GF-D8 (cell line): Measurements from ENCODE around the gene ALDH6A1.
A peak's percentile ranks its signal among the peaks of the same experiment; 100 is the strongest.
"Not testable (repeated sequence)": the region's sequence is repeated elsewhere in the genome, so short reads cannot be mapped to it uniquely, and the experiment has no call there.

ENCODE experiments used
- DNase-seq: peaks from one replicate; lab custom pipeline; 2025; lab: John Stamatoyannopoulos, UW

Gene ALDH6A1

DNA sequence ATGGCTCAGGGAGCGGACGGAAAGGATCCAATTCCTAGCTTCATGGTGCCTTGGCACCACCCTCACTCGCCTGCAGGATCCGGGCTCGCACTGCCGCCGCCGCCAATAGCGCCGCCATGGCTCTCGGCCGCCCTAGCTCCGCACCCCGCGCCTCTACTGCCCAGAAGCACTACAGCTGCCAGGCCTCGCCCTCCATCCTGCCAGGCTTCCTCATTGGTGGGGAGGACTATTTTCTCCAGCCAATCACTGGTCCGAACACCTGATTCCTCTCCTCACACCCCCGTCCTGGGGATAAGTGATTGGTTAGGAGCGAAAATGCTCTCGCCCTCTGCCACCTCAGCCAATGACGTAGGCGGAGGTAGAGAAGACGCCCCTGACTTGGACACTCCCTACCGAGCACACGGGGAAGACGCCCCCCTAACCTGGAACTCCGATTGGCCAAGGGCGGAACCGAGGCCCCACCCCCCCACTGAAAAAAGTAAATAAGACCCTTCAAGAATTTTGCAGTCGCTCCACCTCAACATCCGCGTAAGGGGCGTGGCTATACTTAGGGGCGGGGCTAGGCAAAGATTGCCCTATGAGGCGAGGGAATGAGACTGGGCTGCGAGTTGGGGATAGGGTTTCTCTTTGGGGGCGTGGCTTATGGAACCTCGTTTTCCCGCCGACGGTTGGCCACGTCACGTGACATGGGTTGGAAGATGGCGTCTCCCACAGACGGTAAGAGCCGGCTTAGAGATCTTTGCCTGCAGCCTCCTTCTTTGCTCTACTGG, at the start of gene ALDH6A1, which contains the start of gene LIN52:
Gene ALDH6A1 (minus strand): TSS at position 177 of the 770 bp plus-strand sequence. CDS start 59 bp downstream, at position 118.
Gene LIN52 (plus strand): TSS at position 680 of the 770 bp plus-strand sequence. CDS start 19 bp downstream, at position 699.
- DNase-seq = peak; percentile 98

DNA sequence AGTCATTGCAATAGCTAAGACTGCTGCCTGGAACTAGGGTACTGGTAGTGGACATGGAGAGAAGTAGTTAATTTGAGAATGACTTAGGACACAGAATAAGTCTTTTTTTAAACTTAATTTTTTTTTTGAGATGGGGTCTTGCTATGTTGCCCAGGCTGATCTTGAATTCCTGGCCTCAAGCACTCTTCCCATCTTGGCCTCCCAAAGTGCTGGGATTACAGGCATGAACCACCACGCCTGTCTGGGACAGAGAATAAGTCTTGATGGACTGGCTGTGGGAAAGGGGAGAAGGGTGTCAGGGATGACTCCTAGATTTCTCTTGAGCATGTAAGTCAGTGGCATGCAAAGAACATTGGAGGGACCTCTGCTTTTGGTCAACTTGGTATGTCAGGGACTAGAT, 43.4 kb upstream of the ALDH6A1 start:
- no peak for DNase-seq

DNA sequence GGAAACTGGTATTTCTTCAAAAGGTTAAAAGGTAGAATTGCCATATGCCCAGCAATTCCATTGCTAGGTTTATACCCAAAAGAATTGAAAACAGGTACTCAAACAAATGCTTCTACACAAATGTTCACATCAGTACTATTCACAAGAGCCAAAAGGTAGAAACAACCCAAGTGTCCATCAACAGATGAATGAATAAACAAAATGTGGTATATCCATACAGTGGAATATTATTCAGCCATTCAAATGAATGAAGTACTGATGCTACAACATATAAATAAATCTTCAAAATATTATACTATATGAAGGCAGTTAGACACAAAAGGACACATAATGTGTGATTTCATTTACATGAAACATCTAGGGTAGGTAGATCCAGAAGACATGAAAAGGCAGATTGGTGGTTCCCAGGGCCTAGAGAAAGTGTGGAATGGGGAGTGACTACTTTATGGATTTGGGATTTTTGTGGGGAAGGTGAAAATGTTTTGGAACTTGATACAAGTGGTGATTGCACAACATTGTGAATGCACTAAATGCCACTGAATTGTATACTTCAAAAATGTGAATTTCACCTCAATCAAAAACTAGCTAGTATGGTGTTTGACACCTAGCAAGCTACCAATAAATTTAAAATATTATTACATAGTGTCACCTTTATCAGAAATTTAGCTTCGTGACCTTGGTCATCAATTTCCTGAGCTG, 42.2 kb upstream of the ALDH6A1 start:
- no peak for DNase-seq

DNA sequence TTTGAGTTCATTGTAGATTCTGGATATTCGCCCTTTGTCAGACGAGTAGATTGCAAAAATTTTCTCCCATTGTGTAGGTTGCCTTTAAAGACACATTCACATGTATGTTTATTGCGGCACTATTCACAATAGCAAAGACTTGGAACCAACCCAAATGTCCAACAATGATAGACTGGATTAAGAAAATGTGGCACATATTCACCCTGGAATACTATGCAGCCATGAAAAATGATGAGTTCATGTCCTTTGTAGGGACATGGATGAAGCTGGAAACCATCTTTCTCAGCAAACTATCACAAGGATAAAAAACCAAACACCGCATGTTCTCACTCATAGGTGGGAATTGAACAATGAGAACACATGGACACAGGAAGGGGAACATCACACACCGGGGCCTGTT, 41.2 kb upstream of the ALDH6A1 start:
- DNase-seq = not testable (repeated sequence)

DNA sequence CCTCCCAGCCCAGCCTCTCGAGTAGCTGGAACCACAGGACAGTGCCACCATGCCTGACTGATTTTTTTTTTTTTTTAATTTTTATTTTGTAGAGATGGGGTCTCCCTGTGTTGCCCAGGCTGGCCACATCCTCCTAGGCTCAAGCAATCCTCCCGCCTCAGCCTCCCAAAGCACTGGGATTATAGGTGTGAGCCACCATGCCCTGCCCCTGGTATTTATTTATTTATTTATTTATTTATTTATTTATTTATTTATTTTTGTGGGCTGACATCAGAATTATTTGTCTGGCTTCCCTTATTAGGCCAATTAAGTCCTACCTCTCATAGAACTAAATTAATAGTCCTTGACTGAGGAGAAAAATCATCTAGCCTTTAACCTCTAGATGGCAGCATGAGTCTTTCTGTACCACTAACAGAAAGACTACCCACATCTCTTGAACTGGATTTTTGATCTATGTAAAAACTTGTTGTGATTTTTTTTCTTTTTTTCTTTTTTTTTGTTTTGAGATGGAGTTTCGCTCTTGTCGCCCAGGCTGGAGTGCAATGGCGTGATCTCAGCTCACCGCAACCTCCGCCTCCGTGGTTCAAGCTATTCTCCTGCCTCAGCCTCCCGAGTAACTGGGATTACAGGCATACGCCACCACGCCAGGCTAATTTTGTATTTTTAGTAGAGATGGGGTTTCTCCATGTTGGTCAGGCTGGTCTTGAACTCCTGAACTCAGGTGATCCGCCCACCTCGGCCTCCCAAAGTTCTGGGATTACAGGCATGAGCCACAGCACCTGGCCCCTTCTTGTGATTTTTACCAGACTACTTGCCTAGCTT, 27.4 kb upstream of the ALDH6A1 start:
- DNase-seq = not testable (repeated sequence)

DNA sequence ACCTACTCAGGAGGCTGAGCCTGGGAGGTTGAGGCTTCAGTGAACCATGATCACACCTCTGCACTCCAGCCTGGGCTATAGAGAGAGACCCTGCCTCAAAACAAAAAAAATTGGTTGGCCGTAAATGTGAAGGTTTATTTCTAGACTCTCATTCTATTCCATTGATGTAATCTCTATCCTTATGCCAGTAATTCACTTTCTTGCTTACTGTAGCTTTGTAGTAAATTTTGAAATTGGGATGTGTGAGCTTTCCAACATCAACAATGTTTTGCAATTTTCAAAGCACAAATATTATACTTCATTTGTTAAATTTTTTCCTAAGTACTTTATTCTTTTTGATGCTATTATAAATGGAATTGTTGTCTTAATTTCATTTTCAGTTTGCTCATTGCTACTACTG, 25.1 kb upstream of the ALDH6A1 start:
- DNase-seq = no peak

DNA sequence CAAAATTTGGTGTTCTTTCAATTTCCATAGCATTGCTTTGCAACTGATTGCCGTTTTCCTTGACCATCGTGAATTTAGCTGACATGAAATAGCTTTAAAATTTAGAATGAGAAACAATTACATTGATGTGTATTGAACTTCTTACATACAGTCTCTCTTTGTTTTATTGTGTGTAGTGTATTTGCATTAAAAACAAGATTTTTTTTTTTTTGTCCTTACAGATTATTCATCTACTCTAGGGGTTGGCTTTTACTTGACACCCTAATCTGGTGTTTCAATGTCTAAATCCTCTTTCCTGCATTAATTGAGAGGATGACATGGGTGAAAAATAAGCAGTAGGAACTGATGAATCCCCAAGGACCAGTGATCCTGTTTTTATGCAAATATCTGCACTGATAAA, 21.1 kb upstream of the ALDH6A1 start:
- no peak for DNase-seq

DNA sequence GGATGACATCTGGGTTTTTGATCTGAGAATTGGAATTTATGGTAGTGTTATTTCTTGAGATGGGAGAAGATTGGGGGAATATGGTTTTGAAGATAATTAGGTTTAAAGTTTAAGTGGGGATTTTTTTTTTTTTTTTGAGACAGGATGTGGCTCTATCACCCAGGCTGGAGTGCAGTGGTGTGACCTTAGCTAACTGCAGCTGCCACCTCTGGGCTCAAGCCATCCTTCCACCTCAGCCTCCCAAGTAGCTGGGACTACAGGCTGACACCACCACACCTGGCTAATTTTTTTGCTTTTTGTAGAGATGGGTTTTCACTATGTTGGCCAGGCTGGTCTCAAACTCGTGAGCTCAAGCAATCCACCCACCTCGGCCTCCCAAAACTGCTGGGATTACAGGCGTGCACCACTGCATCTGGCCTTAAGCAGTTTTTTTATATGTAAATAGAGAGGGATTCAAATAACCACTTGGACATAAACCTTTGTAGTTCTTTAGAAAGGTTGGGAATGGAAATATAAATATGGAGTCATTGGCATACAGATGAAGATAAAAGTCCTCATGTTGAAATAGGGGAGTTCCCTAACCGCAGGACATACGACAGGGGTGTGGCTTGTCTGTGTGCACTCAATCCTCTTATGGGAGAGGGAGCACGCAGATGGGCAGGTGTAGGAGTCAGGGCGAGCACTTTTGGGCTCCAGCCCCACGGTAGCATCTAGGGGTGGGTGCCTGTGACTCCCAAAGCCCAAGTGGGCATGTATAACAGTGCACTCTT, 5.2 kb upstream of the ALDH6A1 start:
- no peak for DNase-seq

DNA sequence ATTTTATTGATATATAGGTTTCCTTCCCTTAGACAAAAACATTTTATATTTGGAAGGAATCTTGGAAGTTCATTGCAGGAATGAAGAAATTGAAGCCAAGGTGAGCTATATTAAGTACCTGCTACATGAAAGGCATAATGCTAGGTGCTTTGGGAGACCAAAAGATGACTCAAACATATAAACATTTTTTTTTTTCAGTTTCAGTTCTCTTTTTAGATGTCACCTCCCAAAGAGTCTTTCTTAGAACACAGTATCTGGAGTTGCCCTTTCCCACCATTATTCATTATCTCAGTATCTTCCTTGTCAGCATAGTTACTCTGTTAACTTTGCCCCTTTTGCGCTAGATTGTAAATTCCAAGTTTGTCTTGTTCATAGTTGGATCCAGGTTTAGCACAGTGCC, 1.6 kb upstream of the ALDH6A1 start:
- DNase-seq = no peak

DNA sequence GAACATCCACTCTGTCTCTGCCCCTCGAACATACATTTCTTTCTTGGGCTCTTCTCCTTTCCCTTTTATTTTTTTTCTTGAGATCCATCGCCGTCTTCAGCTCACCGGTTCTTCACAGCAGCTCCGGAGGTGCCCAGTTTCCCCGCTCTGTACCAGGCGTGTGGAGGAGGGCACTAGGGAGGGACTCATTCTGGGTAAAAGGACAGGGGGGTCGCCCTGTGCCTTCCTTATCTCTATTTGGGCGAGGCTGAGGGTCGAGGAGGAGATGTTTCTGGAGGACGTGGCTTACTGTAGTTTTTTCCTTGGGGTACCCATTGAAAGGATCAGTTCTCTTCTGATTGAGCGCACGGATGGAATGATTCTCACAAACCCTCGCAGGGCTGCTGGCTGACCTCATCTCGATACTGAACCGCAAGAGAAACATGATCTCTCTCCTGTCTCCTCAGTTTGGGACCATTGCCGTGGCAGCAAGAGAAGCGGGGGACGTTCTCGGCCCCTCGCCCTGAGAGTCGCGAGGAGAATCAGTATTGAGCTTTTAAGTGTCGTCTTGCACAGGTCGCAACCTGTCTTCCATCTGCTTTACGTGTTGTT, 889 bp upstream of the ALDH6A1 start:
- DNase-seq = no peak

DNA sequence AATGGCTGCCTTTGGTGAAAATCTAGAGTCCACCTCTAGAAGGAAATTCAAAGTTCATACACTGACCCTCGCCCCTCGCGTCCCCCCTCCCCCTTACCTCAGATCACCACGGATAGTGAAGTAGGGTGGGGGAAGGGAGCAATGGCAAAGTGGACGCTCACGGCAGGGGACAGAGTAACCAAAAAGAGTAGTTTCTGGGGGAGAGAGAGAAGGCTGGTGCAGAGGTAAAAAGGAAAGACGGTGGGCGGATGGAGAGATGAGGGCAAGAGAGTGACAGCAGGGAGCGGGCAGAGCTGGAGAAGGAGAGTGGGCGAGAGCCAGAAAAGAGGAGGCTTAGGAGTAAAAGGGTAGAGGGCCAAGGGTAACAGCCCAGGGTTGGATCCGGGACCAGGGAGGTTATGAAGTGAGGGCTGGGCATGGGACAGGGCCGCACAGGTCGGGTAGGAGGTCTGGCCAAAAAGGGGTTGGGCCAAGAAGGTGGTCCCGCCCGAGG, 423 bp downstream of the ALDH6A1 start:
- no peak for DNase-seq

DNA sequence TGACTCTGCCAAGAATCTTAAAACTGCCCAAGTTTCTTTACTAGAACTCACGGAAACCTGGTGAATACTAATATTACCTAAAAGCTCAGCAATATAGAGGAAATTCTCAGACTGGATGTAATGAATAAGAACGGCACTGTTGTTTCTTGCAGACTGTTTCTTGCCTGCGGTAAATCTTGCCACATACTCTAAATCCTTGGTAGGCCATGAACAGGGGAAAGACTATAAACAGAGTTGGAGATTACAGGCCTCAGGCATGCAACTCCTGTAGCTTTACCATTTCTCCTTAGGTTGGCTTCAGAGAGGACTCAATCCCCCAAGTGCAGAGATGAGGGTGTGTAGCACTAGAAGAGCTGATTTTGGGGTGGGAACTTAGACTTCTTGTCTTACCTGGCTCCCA, 1.1 kb downstream of the ALDH6A1 start:
- no peak for DNase-seq

DNA sequence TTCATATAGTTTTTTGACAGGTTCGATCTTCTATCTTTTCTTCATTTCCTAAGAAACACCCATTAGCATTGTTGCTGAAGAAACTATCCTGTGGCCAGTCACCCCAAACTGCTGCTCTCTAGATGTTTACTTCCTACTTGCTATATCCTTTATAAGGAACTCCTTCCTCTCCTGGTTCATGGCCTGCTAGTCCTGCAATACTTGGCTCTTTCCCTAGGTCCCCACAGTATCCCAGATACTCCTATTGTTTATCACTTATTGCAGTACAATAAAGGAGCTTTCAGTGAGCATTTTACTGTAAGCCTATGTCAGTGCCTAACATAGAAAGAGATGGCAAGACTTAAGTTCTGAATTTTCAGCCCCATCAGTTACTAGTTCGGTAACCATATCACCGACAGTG, 2.8 kb downstream of the ALDH6A1 start:
- no peak for DNase-seq

DNA sequence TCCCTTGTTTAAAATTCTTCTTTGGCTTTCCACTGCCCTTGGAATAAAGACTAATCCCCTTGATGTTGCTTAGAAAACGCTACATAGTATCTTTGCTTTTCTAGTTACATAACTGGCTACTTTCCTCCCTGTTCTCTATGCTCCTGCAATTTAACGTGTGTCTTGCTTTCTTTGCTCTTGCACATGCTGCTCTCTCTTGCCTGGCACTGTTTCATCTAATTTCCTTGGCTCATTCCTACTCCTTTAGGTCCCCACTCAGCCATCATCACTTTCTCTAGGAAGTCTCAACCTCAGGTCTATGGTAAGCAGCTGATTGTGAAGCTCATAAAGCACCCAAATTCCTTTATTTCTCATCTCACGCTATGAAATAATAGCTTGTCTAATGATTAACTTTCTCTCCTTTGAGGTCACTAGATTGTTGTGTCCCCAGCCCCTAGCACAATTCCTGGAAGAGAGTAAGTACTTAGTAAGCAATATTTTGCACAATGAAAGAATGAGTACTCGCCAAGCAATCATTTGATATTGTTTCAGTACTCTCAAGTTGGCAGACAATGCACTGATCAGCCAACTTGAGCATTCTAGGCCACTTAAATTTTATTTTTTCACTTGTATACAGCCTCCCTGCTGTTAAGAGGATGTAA, 3.3 kb downstream of the ALDH6A1 start:
- no peak for DNase-seq

DNA sequence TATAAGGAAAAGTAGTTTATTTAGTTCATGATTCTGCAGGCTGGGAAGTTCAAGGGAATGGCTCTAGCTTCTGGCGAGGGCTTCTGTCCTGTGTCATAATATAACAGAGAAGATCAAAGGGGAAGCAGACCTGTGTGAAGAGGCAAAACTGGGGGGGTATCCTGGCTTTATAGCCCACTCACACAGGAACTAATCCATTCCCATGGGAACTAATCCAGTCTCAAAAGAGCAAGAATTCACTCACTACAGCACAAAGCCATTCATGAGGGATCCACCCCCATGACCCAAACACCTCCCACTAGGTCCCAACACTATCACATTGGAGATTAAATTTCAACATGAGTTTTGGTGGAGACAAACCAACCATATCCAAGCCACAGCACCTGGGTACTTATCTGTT, 6.9 kb downstream of the ALDH6A1 start:
- no peak for DNase-seq

DNA sequence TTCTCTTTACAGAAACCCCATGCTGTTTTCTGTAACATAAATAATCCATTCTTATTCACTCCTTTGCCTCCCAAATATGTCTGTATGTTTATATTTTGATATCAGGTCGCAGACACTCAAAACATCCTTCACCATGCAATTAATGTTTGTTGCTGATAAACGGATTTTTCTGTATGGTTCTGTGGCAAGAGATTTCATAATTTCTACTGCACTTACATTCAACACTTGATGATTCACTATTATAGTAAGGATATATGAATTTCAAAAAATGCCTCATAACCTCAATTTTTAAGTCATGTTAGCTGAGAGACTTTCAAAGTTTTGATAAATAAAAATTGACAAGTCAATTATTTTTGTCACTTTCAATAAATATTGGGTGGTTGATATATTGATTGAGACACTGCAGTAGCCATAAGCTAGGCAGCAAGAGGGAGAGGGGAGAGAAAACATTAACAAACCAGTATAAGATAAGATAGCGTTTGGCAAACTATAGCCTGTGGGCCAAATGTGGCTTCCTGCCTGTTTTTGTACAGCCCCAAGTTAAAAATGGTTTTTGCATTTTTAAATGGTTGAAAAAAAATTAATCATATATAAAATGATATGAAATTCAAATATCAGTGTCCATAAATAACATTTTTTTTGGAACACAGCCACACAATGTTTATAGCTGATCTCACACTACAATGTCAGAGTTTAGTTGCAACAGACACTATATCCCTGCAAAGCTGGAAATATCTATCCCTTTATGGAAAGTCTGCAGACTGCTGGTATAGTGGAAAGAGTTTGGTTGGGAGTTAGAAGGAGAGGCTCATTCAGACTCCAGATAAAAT, 18.3 kb downstream of the ALDH6A1 start:
- no peak for DNase-seq

DNA sequence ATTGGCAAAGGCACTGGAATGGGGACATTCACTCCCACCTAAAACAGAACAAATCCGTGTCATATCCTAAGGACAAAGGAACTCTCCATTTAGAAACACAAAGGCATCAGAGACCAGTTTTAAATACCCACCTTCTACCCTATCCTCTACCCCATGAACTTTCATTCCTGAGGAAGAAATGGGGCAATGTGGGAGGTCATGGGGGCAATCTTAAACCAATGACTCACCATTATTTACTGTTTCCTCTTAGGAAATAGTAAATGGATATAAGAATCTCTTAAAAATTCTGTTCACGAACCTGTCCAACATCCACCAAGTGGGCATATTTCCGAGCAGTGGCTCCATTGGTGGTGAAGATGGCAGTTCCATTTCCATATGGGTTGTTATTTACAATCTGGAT, 19.4 kb downstream of the ALDH6A1 start:
- no peak for DNase-seq

DNA sequence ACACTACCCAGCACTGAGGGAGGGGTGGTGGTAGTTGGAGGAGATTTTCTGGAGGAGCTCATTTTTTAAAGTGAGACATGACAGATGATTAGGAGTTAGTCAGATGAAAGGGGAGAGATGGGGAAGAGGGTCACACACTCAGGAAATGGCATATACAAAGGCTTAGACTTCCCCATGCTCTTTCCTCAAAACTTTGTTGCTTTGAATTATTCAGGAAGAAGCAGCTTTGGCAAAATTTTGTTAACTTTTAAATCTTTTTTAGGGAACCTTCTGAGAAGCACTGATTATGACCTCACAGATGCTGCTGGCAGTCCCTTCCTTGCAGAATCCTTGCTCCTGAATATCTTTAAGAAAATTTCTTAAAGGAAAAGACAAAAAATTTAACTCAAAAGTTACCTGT, 19.8 kb downstream of the ALDH6A1 start:
- no peak for DNase-seq

DNA sequence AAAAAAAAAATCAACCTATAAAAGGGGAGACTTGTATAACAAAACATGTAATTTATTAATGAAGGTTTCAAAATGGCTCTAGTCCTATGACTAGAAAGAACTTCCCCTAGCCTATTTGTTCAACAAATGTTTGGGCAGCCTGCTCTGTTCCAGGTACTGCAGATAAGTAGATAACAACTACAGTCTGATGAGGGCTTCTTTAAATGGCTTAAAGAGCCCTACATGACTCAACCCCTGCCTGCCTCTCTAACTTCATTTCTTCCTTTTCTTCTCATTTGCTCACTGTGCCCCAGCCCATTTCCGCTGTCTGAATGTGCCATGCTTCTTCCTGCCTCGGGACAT, 21.5 kb downstream of the ALDH6A1 start:
- DNase-seq = no peak
